ENCODE measurements around the gene DNAJC28.
"Not testable (repeated sequence)": the region's sequence is repeated elsewhere in the genome, so short reads cannot be mapped to it uniquely, and the experiment has no call there.

Gene DNAJC28

GRCh38 chr21:33458861-33459260, 32.7 kb downstream of the DNAJC28 start:
- no peak overlapping the region for H3K9ac ChIP-seq (ENCODE audit: low read length)
- H3K27ac ChIP-seq (ENCODE audit: low read depth, low read length), result no peak overlapping the region
- peaks cover 14% of the 10 kb centered on the region for H3K36me3 ChIP-seq (ENCODE audit: control insufficient read depth, insufficient read depth, low read length)
- H3K4me1 ChIP-seq (ENCODE audit: control insufficient read depth, insufficient read depth, low read length), result no peaks in the 10 kb centered on the region; the same call in 1 of the 2 replicates
- H3K27me3 ChIP-seq (ENCODE audit: control insufficient read depth, insufficient read depth, low read length), result no peaks in the 10 kb centered on the region
- H3K4me3 ChIP-seq (ENCODE audit: low read depth, low read length), result no peak overlapping the region
- H3K9me3 ChIP-seq (ENCODE audit: control insufficient read depth, insufficient read depth, low read depth, low read length), result no peaks in the 10 kb centered on the region

- Histone ChIP-seq H3K27ac (ENCODE audit: low read depth, low read length) (no peak overlapping the region), H3K9me3 (ENCODE audit: control insufficient read depth, insufficient read depth, low read depth, low read length) (no peaks in the 10 kb centered on the region), H3K4me3 (ENCODE audit: low read depth, low read length) (no peak overlapping the region), H3K36me3 (ENCODE audit: control insufficient read depth, insufficient read depth, low read length) (peaks cover 10% of the 10 kb centered on the region), H3K27me3 (ENCODE audit: control insufficient read depth, insufficient read depth, low read length) (no peaks in the 10 kb centered on the region), H3K9ac (ENCODE audit: low read length) (no peak overlapping the region), H3K4me1 (ENCODE audit: control insufficient read depth, insufficient read depth, low read length) (no peaks in the 10 kb centered on the region; the same call in 1 of the 2 replicates)
These were observed 35.6 kb downstream of the DNAJC28 start for GRCh38 chr21:33455686-33456446.

GRCh38 chr21:33452362-33452761, 39.2 kb downstream of the DNAJC28 start:
- Histone ChIP-seq H3K27ac (ENCODE audit: low read depth, low read length) (no peak overlapping the region), H3K4me3 (ENCODE audit: low read depth, low read length) (no peak overlapping the region), H3K4me1 (ENCODE audit: control insufficient read depth, insufficient read depth, low read length) (no peaks in the 10 kb centered on the region; the same call in 1 of the 2 replicates), H3K36me3 (ENCODE audit: control insufficient read depth, insufficient read depth, low read length) (peaks cover 4% of the 10 kb centered on the region; the same call in 1 of the 2 replicates), H3K9ac (ENCODE audit: low read length) (no peak overlapping the region), H3K9me3 (ENCODE audit: control insufficient read depth, insufficient read depth, low read depth, low read length) (no peaks in the 10 kb centered on the region), H3K27me3 (ENCODE audit: control insufficient read depth, insufficient read depth, low read length) (no peaks in the 10 kb centered on the region)

DNA sequence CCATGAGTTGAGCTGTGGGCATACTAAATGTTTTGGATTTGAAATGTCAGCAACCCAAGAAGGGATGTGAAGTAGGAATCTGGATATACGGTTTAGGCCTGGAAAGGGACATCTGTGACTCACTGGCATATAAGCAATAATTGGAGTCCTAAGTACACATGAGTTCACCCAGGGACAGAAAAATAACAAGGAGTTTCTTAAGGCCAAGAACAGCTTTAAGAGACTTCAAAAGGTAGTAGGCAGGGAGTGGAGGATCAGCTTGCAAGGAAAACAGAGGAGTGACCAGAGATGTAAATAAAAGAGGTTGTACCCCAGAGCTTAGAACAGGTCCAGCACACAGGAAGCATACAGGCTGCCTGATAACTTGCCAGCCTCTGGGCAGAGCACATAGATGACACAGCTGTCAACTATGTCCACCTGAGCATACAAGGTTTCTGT, 39.9 kb downstream of the DNAJC28 start:
- no peaks in the 10 kb centered on the region; the same call in 1 of the 2 replicates for H3K4me1 ChIP-seq (ENCODE audit: control insufficient read depth, insufficient read depth, low read length)
- H3K9me3 ChIP-seq (ENCODE audit: control insufficient read depth, insufficient read depth, low read depth, low read length), result no peaks in the 10 kb centered on the region
- no peaks in the 10 kb centered on the region for H3K27me3 ChIP-seq (ENCODE audit: control insufficient read depth, insufficient read depth, low read length)
- no peak overlapping the region for H3K27ac ChIP-seq (ENCODE audit: low read depth, low read length)
- H3K9ac ChIP-seq (ENCODE audit: low read length), result no peak overlapping the region
- peaks cover 4% of the 10 kb centered on the region; the same call in 1 of the 2 replicates for H3K36me3 ChIP-seq (ENCODE audit: control insufficient read depth, insufficient read depth, low read length)
- H3K4me3 ChIP-seq (ENCODE audit: low read depth, low read length), result no peak overlapping the region

- Histone ChIP-seq H3K4me1 (ENCODE audit: control insufficient read depth, insufficient read depth, low read length) (no peaks in the 10 kb centered on the region), H3K9me3 (ENCODE audit: control insufficient read depth, insufficient read depth, low read depth, low read length) (no peaks in the 10 kb centered on the region), H3K36me3 (ENCODE audit: control insufficient read depth, insufficient read depth, low read length) (no peaks in the 10 kb centered on the region; the same call in none of the 2 replicates), H3K27me3 (ENCODE audit: control insufficient read depth, insufficient read depth, low read length) (no peaks in the 10 kb centered on the region), H3K27ac (ENCODE audit: low read depth, low read length) (no peak overlapping the region), H3K4me3 (ENCODE audit: low read depth, low read length) (no peak overlapping the region), H3K9ac (ENCODE audit: low read length) (no peak overlapping the region)
These were observed 41.9 kb downstream of the DNAJC28 start for GRCh38 chr21:33449616-33450015.

GRCh38 chr21:33446620-33447019, 44.9 kb downstream of the DNAJC28 start:
- H3K36me3 ChIP-seq (ENCODE audit: control insufficient read depth, insufficient read depth, low read length); H3K9ac ChIP-seq (ENCODE audit: low read length); H3K27ac ChIP-seq (ENCODE audit: low read depth, low read length); H3K4me1 ChIP-seq (ENCODE audit: control insufficient read depth, insufficient read depth, low read length); H3K27me3 ChIP-seq (ENCODE audit: control insufficient read depth, insufficient read depth, low read length); H3K4me3 ChIP-seq (ENCODE audit: low read depth, low read length); H3K9me3 ChIP-seq (ENCODE audit: control insufficient read depth, insufficient read depth, low read depth, low read length): not testable (repeated sequence)

DNA sequence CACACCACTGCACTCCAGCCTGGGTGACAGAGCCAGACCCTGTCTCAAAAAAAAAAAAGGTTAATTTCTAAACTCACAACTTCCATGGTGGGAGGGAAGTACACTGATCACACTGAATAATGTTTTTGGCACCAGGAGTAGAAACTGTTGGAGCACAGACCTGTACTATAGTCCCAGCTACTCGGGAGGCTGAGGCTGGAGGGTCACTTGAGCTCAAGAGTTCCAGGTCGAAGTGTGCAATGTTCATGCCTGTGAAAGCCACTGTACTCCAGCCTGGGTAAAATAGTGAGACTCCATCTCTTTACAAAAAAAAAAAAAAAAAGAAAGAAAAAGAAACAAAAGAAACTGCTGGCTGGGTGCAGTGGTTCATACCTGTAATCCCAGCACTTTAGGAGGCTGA, 47.0 kb downstream of the DNAJC28 start:
- H3K9ac ChIP-seq (ENCODE audit: low read length), result no peak overlapping the region
- peaks cover 6% of the 10 kb centered on the region; the same call in 1 of the 2 replicates for H3K36me3 ChIP-seq (ENCODE audit: control insufficient read depth, insufficient read depth, low read length)
- H3K27ac ChIP-seq (ENCODE audit: low read depth, low read length), result no peak overlapping the region
- no peaks in the 10 kb centered on the region for H3K9me3 ChIP-seq (ENCODE audit: control insufficient read depth, insufficient read depth, low read depth, low read length)
- no peak overlapping the region for H3K4me3 ChIP-seq (ENCODE audit: low read depth, low read length)
- H3K4me1 ChIP-seq (ENCODE audit: control insufficient read depth, insufficient read depth, low read length), result no peaks in the 10 kb centered on the region
- no peaks in the 10 kb centered on the region for H3K27me3 ChIP-seq (ENCODE audit: control insufficient read depth, insufficient read depth, low read length)

GRCh38 chr21:33443194-33443593, 48.3 kb downstream of the DNAJC28 start:
- Histone ChIP-seq H3K4me1 (ENCODE audit: control insufficient read depth, insufficient read depth, low read length) (no peaks in the 10 kb centered on the region), H3K27me3 (ENCODE audit: control insufficient read depth, insufficient read depth, low read length) (no peaks in the 10 kb centered on the region), H3K9ac (ENCODE audit: low read length) (no peak overlapping the region), H3K9me3 (ENCODE audit: control insufficient read depth, insufficient read depth, low read depth, low read length) (no peaks in the 10 kb centered on the region), H3K27ac (ENCODE audit: low read depth, low read length) (no peak overlapping the region), H3K36me3 (ENCODE audit: control insufficient read depth, insufficient read depth, low read length) (peaks cover 12% of the 10 kb centered on the region), H3K4me3 (ENCODE audit: low read depth, low read length) (no peak overlapping the region)

- Histone ChIP-seq H3K9me3 (ENCODE audit: control insufficient read depth, insufficient read depth, low read depth, low read length) (no peaks in the 10 kb centered on the region), H3K9ac (ENCODE audit: low read length) (no peak overlapping the region), H3K27me3 (ENCODE audit: control insufficient read depth, insufficient read depth, low read length) (no peaks in the 10 kb centered on the region), H3K4me3 (ENCODE audit: low read depth, low read length) (no peak overlapping the region), H3K4me1 (ENCODE audit: control insufficient read depth, insufficient read depth, low read length) (no peaks in the 10 kb centered on the region), H3K36me3 (ENCODE audit: control insufficient read depth, insufficient read depth, low read length) (peaks cover 25% of the 10 kb centered on the region), H3K27ac (ENCODE audit: low read depth, low read length) (no peak overlapping the region)
These were observed 49.7 kb downstream of the DNAJC28 start for GRCh38 chr21:33441489-33442477.

Measured in HUES6 (cell line).